Measurements from ENCODE around the gene KCND1.

DNA sequence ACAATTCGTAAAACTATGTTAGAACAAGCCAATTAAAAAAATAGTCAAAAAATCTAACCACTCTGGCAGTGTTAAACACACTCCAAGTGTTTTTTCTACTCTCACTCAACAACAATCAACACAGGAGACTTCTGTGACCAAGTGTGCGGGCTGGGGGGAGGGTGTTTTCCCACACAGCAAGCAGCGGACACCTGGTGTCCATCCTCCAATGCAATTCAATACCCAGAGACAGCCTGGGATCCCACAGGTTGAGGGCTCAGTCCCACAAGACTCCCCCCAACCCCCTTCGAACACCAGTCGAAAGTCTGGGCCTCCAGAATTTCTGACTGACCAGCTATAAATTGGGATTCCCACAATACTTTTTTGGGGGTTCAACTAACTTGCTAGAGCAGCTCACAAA, 44.5 kb downstream of the KCND1 start:
- TF ChIP-seq, protein P1, sequence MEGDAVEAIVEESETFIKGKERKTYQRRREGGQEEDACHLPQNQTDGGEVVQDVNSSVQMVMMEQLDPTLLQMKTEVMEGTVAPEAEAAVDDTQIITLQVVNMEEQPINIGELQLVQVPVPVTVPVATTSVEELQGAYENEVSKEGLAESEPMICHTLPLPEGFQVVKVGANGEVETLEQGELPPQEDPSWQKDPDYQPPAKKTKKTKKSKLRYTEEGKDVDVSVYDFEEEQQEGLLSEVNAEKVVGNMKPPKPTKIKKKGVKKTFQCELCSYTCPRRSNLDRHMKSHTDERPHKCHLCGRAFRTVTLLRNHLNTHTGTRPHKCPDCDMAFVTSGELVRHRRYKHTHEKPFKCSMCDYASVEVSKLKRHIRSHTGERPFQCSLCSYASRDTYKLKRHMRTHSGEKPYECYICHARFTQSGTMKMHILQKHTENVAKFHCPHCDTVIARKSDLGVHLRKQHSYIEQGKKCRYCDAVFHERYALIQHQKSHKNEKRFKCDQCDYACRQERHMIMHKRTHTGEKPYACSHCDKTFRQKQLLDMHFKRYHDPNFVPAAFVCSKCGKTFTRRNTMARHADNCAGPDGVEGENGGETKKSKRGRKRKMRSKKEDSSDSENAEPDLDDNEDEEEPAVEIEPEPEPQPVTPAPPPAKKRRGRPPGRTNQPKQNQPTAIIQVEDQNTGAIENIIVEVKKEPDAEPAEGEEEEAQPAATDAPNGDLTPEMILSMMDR (IDR thresholded peaks at IDR 0.05): no peak
- TF ChIP-seq POLR2A (IDR thresholded peaks at IDR 0.05): no peak

All from Peyer's patch (tissue), 4 donors.